GM19238 (cell line): ENCODE data around the gene ANKRD10.

Experiments used
- DNase-seq: peaks from one replicate; pipeline ENCODE4 v3.0.0; 2011; ENCODE audit warnings: low spot score; ENCODE audit not compliant: insufficient read length

ANKRD10 gene

GRCh38 chr13:110831437-110832204, 83.2 kb downstream of the ANKRD10 start:
- no peak for DNase-seq

DNA sequence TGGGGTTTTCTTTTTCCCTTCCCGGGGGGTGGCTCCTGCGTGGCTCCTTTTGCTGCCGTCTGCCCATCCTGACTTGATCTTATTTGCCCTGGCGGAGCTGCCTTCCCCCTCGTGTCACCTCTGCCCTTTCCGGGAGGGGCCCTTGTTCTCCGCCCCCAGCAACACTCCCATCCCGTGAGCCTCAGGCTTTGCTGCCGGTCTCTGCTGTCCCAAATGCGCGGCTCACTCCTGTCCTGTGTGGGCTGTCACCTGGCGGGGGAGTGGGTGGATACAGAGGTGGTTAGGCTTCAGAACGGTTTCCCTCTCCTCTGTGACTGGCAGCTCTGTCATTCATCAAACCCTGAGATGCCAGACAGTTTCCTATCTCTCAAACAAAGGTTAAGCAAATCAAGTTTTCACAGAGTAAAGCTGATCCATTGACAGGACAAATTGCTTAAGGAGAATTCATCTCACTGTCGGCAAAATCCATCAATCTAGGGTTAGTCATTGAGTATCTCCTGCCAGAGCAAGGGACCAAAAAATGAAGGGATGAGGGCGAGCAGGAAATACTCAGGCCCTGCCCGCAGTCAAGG, 84.0 kb downstream of the ANKRD10 start:
- no peak for DNase-seq

- DNase-seq = no peak
Measured at GRCh38 chr13:110830331-110830730, 84.5 kb downstream of the ANKRD10 start.

GRCh38 chr13:110829486-110829885, 85.4 kb downstream of the ANKRD10 start:
- DNase-seq = no peak

DNA sequence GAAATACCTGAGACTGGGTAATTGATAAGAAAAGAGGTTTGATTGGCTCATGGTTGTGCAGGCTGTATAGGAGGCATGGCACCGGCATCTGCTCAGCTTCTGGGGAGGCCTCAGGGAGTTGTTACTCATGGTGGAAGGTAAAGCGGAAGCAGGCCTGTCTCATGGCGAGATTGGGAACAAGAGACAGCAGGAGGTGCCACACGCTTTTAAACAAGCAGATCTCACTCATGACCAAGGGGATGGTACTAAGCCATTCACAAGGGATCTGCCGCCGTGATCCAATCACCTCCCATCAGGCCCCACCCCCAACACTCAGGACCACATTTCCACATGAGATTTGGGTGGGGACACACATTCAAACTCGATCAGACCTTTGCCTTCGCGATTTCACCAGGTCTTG, 86.2 kb downstream of the ANKRD10 start:
- DNase-seq = no peak
